Left cardiac atrium (tissue), 4 donors: ENCODE measurements around the gene MRPL28. TPM values are rescaled to one million over a fixed set of nuclear protein-coding genes. Genes with fewer than 3 reads are reported as not detected.

Experiments
- ATAC-seq, 2 donors: fragments of 200-7000 bp; cut with Tn5 transposase; one replicate each; pipeline ENCODE4 v1.9.1; 2020; ENCODE audit warnings: mild to moderate bottlenecking in 2 of 2, moderate library complexity in 2 of 2
- DNase-seq: peaks from one replicate; pipeline ENCODE4 v3.0.0-alpha.2; 2020
- intact Hi-C, 2 donors: fragments of 100-400 bp; cut with DNase I; formaldehyde crosslinking; loops; one replicate each; pipeline versions ENCODE4 v1.14.1 to v1.15.1; 2022 to 2023
- total RNA-seq, 2 donors: library from RNA; stranded (reverse); fragmentation: NEBNext Ultra II Directional; extraction: Animal tissue kit (Norgen Biotek cat#: 25700); gene quantifications; one replicate each; pipeline ENCODE4 v1.2.1, GENCODE V29; 2021
- donor health status: DM: no; HTN: yes; CAD: no.
- donor health status: DM: no; HTN: yes; CAD: no; lungs with severe emphysema.
- donor health status: DM: yes; HTN: yes; CAD: no.
- donor health status: Dilated cardiomyopathy.

Gene MRPL28
- total RNA-seq, 2 donors from 2014 or later, result 63.2 to 63.4 TPM

DNA sequence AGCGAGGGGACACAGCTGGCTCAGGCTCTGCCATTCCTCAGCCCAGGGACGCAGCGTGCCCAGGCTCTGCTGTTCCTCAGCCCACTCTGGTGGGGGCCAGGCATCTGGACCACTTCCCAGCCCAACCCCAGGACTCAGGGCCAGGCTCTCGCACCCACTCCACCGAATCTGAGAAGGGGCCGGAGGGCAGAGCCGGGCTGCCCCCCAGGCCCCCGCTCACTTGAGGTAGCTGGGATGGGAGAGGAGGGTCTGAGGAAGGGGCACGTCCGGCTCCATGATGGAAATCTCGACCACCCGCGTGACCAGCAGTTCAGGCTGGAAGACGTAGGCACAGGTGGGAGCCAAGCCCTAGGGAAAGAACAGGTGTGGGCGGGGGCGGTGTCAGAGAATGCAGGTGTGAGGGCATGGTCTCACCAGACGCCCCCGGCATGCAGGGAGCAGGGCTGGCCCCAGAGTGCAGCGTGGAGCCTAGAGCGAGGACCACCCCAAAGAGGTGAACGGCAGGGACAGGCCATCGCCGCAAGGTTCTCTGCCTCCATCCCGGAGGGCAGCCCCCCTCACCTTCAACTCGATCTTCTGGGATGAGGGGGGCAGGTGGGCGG lies 6.6 kb upstream of the MRPL28 start:
- intact Hi-C loops, result no loop called here
- ATAC-seq, result no peak
- DNase-seq, result no peak

DNA sequence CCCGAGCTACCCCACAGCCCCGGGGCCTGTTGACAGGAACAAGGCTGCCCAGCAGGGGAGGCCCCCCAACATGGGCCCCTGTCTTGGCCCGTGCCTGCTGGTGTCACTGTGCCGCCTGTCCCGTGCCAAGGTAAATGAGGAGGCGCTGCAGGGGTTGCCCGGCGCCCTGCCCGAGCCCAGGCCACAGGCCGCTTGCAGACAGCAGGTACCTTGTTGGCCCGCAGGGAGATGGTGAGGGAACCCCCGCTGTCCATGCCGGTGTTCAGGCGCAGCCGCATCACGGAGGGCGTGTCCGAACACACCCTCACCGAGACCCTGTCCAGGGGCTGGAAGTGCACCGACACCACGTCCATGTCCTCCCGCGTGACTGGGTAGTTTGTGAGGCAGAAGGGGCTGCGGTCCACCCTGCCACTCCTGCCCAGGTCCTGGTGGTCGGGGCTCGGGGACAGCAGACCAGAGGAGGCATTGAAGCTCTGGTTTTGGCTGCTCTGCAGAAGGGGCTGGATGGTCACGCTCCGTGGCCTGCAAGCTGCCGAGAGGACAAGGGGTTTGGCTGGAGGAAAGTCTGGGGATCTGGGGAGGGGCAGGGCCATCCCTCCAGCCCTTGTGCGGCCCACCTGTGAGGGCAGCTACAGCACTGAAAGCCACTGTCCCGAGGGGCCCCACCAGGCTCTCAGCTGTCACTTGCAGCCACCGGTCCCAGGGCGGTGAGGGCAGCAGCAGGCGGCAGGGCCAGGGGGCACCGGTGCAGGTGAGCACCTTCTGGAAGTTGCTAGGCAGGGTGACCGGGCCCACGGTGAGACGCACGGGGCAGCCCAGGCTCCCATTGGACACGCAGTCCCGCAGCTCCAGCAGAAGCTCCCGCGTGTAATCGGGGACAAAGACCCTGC lies 5.8 kb upstream of the MRPL28 start:
- intact Hi-C loops, result no loop called here
- no peak for DNase-seq

DNA sequence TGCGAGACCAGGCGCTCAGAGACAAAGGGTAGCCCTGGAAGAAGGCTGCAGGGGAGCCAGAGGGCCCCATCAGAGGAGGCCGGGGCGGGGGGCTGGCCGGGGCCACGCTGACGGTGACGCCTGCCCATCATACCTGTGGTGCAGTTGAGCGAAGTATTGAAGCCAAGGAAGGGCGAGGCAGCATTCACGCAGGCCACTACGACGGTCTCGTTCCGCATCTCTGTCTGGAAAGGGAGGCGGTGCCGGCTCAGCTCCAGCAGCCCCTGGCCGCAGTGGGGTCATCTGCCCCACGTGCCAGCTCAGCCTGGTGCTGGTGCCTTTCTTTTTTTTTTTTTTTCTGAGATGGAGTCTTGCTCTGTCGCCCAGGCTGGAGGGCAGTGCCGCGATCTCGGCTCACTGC lies 4.9 kb upstream of the MRPL28 start:
- ATAC-seq, result no peak
- DNase-seq, result no peak
- intact Hi-C loops, result no loop called here

More for the DNA sequence above, 5.8 kb upstream of the MRPL28 start:
- ATAC-seq, result no peak

DNA sequence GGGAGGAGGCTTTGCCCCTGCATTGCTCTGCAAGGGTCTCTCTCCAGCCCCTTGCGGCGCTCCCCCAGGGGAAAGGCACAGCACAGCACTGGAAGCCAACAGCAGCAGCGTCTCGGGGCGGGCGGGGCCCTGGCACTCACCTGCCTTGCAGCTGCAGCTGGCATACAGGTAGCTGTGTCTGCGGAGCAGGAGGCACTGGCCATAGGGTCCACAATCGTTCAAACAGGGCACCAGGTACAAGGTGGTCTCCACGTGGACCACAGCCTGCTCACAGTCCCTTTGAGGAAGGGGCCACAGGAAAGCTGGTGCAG lies 4.2 kb upstream of the MRPL28 start:
- no peak for DNase-seq
- intact Hi-C loops, result no loop called here
- no peak for ATAC-seq

DNA sequence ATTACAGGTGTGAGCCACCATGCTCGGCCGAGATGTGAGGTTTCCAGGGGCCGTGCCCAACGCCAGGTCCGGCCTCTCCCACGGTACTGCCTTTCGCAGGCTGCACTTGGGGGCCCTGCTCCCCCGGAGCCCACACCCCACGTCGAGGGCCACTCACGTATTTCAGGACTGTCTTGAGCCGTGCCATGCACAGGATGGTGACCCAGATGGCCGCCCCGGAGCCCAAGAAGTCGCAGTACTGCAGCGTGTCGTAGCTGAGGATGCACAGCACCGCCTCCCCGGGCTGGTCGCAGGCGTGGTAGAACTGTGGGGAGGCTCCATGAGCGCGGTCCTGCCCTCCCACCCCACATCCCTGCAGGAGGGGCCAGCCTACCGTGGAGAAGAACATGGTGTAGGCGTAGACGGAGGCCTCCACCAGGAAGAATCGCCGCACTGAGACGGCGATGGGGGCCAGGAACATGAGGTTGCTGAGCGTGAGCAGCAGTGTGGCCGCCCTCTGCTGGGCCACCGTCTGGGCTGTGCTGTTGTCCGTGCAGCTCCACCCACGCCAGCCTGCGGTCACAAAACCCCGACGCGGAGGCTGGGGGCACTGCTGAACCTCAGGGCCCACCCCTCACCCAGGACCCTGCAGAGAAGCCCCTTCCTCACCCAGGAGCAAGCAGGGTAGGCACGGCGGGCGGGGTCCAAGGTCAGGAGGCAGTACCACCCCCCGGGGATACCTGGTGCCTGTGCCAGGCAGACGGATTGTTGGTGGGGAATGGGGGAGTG lies 3.7 kb upstream of the MRPL28 start:
- no peak for ATAC-seq
- peak; percentile 33 for DNase-seq
- intact Hi-C loops, result no loop called here

DNA sequence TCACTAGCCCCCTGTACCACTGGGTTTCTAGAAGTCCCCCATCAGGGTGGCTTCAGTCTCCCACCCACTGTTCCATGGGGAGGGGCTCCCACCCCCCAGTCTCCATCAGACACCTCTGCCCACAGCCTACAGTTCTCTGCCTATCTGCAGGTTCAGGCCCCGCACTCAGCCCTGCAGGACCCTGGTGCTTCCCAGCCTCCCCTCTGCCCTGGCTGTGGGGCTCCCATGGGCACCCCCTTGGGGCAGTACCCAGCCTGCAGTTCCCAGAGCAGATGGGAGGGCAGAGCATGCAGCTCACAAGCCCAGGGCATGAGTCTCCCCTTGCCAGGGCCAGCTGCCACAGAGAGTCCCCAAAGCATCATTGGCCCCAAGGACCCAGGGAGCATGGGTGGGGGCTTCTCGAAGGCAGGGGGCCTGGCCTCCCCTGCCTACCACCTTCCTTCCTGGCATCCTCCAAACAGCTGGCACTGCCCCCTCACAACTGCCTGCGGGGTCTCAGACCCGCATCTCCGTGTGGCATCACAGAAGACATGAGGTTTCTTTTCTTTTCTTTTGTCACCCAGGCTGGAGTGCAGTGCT lies 2.8 kb upstream of the MRPL28 start:
- DNase-seq, result no peak
- intact Hi-C loops, result no loop called here

DNA sequence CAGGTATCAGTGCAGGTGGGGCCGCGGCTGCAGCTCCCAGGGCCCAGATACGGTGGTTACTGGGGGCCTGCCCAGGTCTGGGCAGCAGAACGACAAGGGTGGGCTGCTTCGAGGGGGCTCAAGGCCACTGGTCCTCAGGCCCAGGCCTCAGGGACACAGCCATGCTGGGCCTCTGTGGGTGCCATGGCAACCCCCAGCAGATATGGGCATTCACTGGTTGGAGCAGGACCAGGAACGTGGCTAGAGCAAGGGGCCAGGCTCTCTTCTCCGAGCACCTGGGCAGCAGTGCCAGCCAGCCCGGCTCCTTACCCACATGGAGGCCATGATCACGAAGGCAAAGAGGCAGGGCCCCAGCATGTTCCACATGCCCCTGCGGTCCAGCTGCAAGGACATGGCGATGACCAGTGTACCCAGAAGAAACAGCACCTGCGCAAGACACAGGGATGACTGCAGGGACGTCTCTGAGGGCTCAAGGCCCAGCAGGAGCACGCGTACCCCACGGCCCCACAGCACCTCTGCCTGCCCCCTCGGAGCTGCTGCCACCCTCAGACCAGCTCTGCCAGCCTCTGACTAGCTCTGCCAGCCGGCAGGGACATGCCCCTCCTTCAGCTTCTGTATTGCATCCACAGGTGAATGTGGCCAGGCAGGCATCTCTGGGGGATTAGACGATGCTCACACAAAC lies 2.1 kb upstream of the MRPL28 start:
- intact Hi-C loops, result no loop called here
- DNase-seq, result no peak
- ATAC-seq, result no peak

More for the DNA sequence above, 2.8 kb upstream of the MRPL28 start:
- no peak for ATAC-seq

DNA sequence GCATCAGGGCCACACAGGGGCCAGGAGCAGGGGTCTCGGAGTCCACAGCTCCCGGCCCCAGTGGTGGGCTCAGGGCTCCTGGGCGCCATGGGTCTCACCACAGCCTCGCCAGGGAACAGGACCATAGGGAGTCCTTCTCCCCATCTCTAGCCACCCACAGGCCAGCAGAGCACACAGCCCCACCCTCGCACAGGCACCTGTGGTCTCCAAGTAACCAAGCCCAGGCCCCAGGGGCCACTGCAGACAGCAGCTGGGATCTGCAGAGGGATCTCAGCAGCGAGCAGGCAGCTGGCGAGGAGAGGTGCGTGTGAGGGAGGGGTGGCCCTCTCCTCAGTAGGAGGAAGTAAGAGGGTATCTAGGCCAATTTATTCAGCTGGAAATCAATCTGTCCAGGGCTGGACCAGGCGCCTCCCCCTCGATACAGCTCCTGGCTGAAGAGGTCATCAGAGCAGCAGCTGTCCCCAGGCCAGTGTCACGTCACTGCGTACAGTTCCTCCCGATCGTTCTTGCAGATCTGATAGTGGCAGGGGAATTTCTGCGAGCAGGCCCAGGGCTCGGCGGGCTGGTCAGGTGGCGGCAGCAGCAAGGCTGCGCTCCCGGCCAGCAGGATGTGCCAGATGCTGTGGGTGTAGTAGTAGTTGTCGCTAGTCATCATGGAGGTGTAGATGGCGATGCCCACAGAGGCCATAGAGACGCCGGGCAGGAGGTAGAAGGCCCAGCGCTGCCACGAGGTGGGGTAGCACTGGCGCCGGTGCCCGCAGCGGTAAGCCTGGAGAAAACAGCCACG lies 1.4 kb upstream of the MRPL28 start:
- ATAC-seq (peak in 1 of 2 donors; percentile 1), DNase-seq (no peak)
- intact Hi-C loops, result no loop called here

DNA sequence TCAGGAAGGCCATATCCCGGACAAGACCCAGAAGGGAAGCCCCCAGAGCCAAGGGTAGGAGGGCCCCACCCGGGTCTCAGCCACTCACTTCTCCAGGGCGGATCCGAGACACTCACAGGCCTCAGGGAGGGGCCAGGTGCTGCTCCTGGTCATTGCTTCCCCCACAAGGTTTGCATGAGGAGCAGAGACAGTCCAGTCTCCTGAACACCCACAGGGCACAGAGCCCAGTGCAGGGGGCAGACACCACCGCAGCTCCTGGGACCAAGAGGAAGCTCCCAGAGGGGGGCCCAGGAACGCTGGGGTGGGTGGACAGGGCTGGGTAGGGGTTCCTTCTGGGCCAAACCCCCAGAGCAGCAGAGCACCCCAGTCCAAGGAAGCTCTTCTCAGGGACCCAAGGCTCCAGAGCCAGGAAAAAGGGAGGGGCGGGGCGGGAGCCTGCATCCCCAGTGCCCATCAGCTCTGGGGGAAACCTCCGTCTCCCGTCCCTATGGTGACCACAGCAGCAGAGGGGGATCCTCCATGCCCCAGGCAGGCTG lies 709 bp upstream of the MRPL28 start:
- ATAC-seq (peak in 1 of 2 donors; percentile 4), DNase-seq (no peak)
- intact Hi-C loops, result no loop called here

DNA sequence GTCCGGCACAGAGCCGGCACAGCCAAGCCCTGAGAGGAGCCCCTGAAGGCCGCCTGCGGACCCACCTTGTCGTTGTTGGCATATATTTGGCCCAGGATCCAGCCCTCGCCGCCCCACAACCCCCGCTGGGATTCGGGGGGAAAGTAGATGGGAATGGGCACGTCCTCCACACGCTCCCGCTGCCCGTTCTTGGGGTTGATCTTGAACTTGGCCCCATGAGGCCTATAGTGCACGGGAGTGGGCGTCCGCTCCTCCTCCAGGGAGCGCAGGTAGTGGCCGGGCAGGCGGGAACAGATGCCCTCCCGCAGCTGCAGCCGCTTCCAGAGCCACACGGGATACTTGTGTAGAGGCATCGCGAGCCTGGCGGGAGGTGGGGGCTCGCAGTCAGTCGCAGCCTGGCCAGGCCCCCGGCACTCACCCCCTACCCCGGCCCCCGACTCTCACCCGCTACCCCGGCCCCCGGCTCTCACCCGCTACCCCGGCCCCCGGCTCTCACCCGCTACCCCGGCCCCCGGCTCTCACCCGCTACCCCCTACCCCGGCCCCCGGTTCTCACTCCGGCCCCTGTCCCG lies 387 bp downstream of the MRPL28 start:
- ATAC-seq (peak; percentile 50 to 53), DNase-seq (no peak)
- intact Hi-C loops, result no loop called here

DNA sequence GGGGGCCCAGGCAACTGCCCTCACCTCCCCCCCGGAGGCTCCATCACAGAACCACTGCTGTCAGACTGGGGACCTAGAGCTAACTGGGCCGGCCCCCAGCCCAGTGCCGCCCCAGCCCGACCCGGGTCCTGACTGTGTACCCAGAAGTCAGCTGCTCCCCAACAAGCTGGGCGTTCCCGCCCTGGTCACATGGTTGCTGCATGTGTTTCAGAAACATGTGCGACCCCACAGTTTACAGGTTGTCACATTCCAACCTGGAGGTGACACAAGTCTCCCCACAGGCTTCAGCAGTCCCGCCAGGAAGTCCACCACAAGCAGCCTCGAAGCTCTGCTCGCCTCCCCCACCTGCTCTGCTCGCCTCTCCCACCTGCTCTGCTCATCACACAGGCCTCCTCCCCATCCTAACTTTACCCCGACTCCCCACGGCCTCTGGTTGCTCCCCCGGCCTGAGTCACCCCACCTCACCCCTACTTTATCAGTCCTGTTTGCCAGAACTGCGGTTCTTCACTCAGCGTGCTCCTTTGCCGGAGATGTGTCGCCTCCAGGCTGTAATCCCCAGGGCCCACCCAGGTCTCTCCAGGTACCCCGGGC lies 968 bp downstream of the MRPL28 start:
- intact Hi-C loops, result no loop called here
- DNase-seq (no peak), ATAC-seq (no peak)

DNA sequence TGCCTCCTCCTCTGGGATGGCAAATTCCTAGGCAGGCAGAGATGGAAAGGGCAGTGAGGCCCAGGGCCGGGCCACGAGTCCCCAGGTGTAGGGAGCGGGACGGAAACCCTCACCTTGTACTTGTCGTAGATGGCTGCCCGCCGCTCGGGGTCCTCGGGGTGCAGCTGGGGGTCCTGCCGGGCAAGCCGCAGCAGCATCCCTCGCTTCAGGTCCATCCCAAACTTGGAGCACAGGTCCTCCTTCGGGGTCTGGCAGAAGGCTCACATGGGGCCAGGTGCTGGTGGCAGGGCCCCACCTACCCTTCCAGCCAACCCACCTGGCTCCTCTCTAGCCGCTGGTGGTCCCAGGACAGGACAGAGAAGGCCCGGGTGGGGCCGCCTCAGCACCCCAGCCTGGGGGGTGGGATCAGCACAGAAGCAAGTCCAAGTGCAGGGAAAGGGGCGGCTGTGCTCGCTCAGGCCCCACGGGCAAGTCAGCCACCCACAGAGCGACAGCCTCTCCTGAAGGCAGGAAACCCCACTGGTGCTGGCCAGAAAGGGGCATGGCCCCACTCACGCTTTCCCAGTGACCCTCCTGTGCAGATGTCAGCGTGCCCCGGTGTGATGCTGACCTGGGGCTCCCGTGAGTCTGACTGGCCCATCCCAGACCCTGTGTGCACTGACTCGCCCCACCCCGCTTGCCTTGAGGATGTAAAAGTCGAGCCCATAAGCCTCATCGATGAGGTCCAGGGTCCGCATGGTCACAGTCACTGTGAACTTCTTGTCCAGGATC lies 1.8 kb downstream of the MRPL28 start:
- DNase-seq, result no peak
- ATAC-seq, result no peak
- intact Hi-C loops, result no loop called here

DNA sequence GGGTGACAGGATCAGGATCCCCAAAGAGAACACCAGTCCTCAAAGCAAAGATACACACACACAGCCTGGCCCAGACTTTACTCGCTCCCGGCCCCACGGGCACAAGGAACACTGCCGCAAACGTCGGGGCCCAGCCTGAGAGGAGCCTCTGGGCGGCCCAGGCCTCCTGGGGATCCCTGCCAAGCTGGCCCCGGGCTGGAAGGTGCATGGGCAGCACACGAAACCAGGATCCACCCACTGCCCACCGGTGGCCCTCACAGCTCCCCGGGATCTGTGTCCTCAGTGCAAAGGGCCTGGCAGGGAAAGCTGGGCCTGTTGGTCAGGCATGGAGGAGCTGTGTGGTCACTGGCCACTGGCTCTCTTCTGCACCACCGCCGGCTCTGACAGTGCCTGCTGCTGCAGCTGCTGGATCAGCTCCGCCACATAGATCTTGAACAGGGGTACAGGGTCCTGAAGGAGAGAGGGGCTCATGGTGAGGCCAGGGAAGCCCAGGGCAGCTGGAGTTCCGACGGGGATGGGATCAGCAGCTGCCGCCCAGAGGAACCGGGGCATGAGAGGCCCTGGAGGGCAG lies 2.9 kb downstream of the MRPL28 start:
- DNase-seq, result no peak

DNA sequence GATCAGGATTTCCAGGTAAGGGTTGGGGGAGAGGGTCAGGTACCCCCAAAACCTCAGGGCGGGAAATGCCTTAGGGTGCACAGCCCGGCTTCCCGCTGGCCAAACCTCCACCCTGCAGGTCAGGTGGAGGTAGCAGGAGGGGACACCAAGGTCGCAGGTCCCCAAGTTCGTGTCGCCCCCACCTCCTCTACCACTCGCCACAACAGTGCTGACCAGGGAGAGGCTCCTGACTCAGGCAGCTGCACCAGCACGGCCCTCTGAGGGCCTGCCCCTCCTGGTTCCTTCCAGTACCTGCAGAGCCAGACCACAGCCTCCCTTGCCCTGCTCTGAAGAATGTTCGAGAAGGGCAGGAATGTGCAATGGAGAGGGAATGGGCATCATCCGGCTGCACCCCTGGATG lies 3.9 kb downstream of the MRPL28 start:
- intact Hi-C loops, result no loop called here
- ATAC-seq (no peak), DNase-seq (no peak)

More for the DNA sequence above, 2.9 kb downstream of the MRPL28 start:
- intact Hi-C loops, result no loop called here
- no peak for ATAC-seq

DNA sequence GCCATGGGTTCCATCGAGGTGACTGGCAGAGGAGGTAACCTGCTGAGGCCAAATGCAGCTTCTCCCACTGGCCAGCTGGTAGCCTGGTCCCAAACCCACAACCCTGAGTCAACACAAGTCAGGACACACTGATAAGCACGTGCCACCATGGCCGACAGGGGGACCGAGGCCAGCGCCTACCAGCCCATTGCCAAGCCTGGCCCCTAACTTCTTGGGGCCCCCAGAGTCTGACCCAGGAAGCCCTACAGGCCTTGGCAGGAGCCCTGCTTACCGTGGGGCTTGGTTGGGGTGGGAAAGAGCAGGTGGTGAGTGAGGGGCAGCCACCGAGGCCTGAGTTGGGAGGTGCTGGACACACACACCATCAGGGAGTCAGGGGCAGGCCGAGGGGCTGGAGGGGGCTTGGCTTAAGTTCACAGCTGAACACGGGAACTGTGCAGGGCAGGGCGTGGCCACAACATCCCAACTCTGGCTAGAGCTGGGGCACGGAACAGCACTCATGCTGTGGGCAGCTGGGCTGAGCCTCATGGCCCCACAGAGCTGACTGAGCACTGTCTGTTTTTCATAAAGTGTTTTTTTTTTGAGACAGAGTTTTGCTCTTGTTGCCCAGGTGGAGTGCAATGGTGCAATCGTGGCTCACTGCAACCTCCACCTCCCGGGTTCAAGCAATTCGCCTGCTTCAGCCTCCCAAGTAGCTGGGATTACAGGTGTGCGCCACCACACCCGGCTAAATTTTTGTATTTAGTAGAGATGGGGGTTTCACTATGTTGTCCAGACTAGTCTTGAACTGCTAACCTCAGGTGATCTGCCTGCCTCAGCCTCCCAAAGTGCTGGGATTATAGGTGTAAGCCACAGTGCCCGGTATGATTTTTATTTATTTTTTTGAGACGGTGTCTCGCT lies 5.5 kb downstream of the MRPL28 start:
- ATAC-seq (no peak), DNase-seq (no peak)
- intact Hi-C loops, result loop anchor here (5.0 kb wide), 1 partner anchor 248 kb away; no protein-coding TSS in a partner anchor
